Omental fat pad (tissue), 4 donors: ENCODE measurements around the gene NFX1. TPM values are rescaled to one million over a fixed set of nuclear protein-coding genes. Genes with fewer than 3 reads are reported as not detected.

Experiments
- ATAC-seq: fragments of 150-250 bp; one replicate; pipeline ENCODE4 v1.9.1; 2016; ENCODE audit warnings: mild to moderate bottlenecking, moderate library complexity; ENCODE audit not compliant: low FRiP score
- DNase-seq: peaks from one replicate; pipeline ENCODE4 v3.0.0-alpha.2; 2019; ENCODE audit warnings: low spot score
- total RNA-seq, 4 donors: library from RNA; depleted of rRNA; stranded (reverse); fragments of >200 nt; gene quantifications; one replicate each; pipeline ENCODE4 v1.1.0, GENCODE V29; 2016
- TF ChIP-seq, protein P1 (sequence below), 3 donors: fragments of 450-650 bp; IDR thresholded peaks; one replicate each; pipeline ENCODE4 v1.5.1; 2016 to 2017; ENCODE audit warnings: antibody characterized with exemption in 3 of 3, mild to moderate bottlenecking in 3 of 3, moderate library complexity in 2 of 3

Gene NFX1
- total RNA-seq, 4 donors from 2014 or later, result 31.4 to 37.4 (median 34.9) TPM

DNA sequence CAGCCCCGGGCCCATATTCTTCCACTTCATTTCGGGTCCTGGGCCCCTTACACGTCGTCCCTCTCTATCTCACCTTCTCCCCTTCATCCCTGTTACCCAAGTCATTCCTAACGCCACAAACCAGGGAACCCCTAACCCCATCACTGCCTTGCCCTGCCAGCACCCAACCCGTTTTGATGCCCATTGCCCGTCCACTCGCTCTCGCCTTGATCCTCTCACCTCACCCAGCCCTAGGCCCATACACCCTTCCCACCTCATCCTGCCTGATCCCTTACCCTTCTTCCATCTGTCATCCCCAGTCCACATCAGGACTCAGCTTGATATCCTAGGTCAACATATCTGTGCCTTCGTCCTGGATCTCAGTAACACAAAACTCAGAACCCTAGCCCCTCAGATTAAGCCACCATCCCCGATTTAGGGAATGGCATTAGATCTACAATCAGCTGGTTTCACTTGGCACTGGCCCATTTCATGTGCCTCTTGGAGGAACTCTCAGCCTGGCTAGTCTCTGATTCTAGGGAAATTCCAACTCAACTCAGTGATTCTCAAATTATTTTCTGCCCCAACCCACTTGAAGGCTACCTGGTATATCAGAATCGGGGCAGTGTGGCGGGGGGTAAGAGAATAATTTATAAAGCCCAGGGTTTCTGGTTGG, 25.0 kb upstream of the NFX1 start:
- ATAC-seq, result no peak
- no peak for DNase-seq

GRCh38 chr9:33267151-33267767, 23.1 kb upstream of the NFX1 start:
- no peak for DNase-seq
- no peak for ATAC-seq
- TF ChIP-seq, protein P1, sequence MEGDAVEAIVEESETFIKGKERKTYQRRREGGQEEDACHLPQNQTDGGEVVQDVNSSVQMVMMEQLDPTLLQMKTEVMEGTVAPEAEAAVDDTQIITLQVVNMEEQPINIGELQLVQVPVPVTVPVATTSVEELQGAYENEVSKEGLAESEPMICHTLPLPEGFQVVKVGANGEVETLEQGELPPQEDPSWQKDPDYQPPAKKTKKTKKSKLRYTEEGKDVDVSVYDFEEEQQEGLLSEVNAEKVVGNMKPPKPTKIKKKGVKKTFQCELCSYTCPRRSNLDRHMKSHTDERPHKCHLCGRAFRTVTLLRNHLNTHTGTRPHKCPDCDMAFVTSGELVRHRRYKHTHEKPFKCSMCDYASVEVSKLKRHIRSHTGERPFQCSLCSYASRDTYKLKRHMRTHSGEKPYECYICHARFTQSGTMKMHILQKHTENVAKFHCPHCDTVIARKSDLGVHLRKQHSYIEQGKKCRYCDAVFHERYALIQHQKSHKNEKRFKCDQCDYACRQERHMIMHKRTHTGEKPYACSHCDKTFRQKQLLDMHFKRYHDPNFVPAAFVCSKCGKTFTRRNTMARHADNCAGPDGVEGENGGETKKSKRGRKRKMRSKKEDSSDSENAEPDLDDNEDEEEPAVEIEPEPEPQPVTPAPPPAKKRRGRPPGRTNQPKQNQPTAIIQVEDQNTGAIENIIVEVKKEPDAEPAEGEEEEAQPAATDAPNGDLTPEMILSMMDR (IDR thresholded peaks at IDR 0.05), result no peak

More for the DNA sequence above, 25.0 kb upstream of the NFX1 start:
- TF ChIP-seq, protein P1 (IDR thresholded peaks at IDR 0.05), result no peak

GRCh38 chr9:33270146-33270545, 20.2 kb upstream of the NFX1 start:
- no peak for ATAC-seq
- no peak for DNase-seq

DNA sequence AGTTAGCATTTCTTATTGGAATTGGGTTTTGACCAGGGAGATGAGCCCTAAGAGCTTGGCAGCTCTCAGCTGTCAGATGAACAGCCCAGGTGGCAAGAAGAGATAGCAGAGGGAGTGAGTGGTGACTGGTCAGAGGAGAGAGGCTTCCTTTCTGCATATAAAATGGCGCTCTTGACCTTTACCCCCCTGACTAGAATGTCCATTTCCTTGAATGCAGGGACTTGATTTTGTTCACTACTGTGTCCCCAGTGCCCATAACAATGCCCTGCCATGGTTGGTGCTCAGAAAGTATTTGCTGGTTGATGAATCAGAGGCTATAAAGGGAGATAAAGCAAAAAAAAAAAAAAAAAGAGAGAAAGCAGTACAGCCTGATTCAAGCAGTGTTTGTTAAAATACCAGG, 18.3 kb upstream of the NFX1 start:
- no peak for DNase-seq
- ATAC-seq, result no peak
- TF ChIP-seq, protein P1 (IDR thresholded peaks at IDR 0.05), result no peak

More at GRCh38 chr9:33270146-33270545, 20.2 kb upstream of the NFX1 start:
- TF ChIP-seq, protein P1 (IDR thresholded peaks at IDR 0.05), result no peak

GRCh38 chr9:33273266-33273971, 16.9 kb upstream of the NFX1 start:
- DNase-seq, result no peak
- no peak for ATAC-seq
- TF ChIP-seq, protein P1 (IDR thresholded peaks at IDR 0.05), result no peak

- DNase-seq, result no peak
- TF ChIP-seq, protein P1 (IDR thresholded peaks at IDR 0.05), result no peak
Measured at GRCh38 chr9:33273972-33274328, 16.4 kb upstream of the NFX1 start.

More at GRCh38 chr9:33273972-33274328, 16.4 kb upstream of the NFX1 start:
- no peak for ATAC-seq
